DOHH2 (cell line): ENCODE results near the gene SAMSN1.

ENCODE experiments used
- H3F3A ChIP-seq: fragments of 200-600 bp; sonication (generic), shearing (Covaris generic); 2 replicates; pipeline ENCODE4 v1.6.0; 2016; ENCODE audit warnings: antibody characterized with exemption, mild to moderate bottlenecking; ENCODE audit not compliant: control insufficient read depth, insufficient read depth
- H3K27ac ChIP-seq: fragments of 200-600 bp; sonication (generic); 2 replicates; pipeline ENCODE4 v1.5.1; 2014; ENCODE audit warnings: low read depth, mild to moderate bottlenecking, low read length, moderate library complexity
- H3K27me3 ChIP-seq: fragments of 200-600 bp; sonication (generic); 2 replicates; pipeline ENCODE4 v1.6.1; 2014; ENCODE audit warnings: mild to moderate bottlenecking, low read length, mixed read lengths; ENCODE audit not compliant: control insufficient read depth
- H3K36me3 ChIP-seq: fragments of 200-600 bp; sonication (generic); 2 replicates; pipeline ENCODE4 v1.6.1; 2014; ENCODE audit warnings: mild to moderate bottlenecking, low read length, moderate library complexity, mixed read lengths; ENCODE audit not compliant: control insufficient read depth
- H3K4me1 ChIP-seq: fragments of 200-600 bp; sonication (generic); 2 replicates; pipeline ENCODE4 v1.6.1; 2014; ENCODE audit warnings: mild to moderate bottlenecking, low read length, mixed read lengths; ENCODE audit not compliant: control insufficient read depth
- H3K4me2 ChIP-seq: fragments of 200-600 bp; sonication (generic); 2 replicates; pipeline ENCODE4 v1.6.0; 2014; ENCODE audit warnings: mild to moderate bottlenecking, low read length, moderate library complexity
- H3K4me3 ChIP-seq: fragments of 200-600 bp; sonication (generic); 2 replicates; pipeline ENCODE4 v1.5.1; 2014; ENCODE audit warnings: mild to moderate bottlenecking, low read length, mixed read lengths
- H3K79me2 ChIP-seq: fragments of 200-600 bp; sonication (generic); 2 replicates; pipeline ENCODE4 v1.6.1; 2014; ENCODE audit warnings: mild to moderate bottlenecking, low read length, mixed read lengths; ENCODE audit not compliant: control insufficient read depth
- H3K9me2 ChIP-seq: fragments of 200-600 bp; sonication (generic); replicated peaks from 2 replicates; pipeline ENCODE4 v1.6.1; 2014; ENCODE audit warnings: mild to moderate bottlenecking, low read length, mixed read lengths; ENCODE audit not compliant: control insufficient read depth
- H3K9me3 ChIP-seq: fragments of 200-600 bp; sonication (generic); 2 replicates; pipeline ENCODE4 v1.6.1; 2014; ENCODE audit warnings: antibody characterized with exemption, low read length, mixed read lengths; ENCODE audit not compliant: control insufficient read depth, insufficient read depth
- H4K20me1 ChIP-seq: fragments of 200-600 bp; sonication (generic); 2 replicates; pipeline ENCODE4 v1.6.0; 2014; ENCODE audit warnings: low read depth, mild to moderate bottlenecking, antibody characterized with exemption, low read length, moderate library complexity; ENCODE audit not compliant: control insufficient read depth, insufficient read depth
- CTCF ChIP-seq: fragments of 200-600 bp; sonication (generic); IDR thresholded peaks from one replicate; pipeline ENCODE4 v1.5.1; 2014; ENCODE audit warnings: antibody characterized with exemption, mild to moderate bottlenecking, low read depth, low read length; ENCODE audit not compliant: poor library complexity, severe bottlenecking
- EZH2phosphoT487 ChIP-seq: fragments of 200-600 bp; sonication (generic); IDR thresholded peaks from 2 replicates; pipeline ENCODE4 v1.6.1; 2017; ENCODE audit warnings: borderline replicate concordance, mild to moderate bottlenecking, antibody characterized with exemption, low read length, moderate library complexity, mixed read lengths

SAMSN1 gene

GRCh38 chr21:14480411-14481031 lies 65.6 kb downstream of the SAMSN1 start:
- no peak for TF ChIP-seq EZH2phosphoT487
- no peak for TF ChIP-seq CTCF
- H3K4me3 ChIP-seq: no peak overlapping the region
- H3K36me3 ChIP-seq: no peaks in the 10 kb centered on the region
- H3K27ac ChIP-seq: no peak overlapping the region
- H3F3A ChIP-seq: no peaks in the 10 kb centered on the region
- H3K4me2 ChIP-seq: no peak overlapping the region
- H3K27me3 ChIP-seq: no peaks in the 10 kb centered on the region
- H3K79me2 ChIP-seq: no peaks in the 10 kb centered on the region
- no peaks in the 10 kb centered on the region for H4K20me1 ChIP-seq
- H3K9me2 ChIP-seq: no peaks in the 10 kb centered on the region
- H3K4me1 ChIP-seq: peaks cover 32% of the 10 kb centered on the region
- H3K9me3 ChIP-seq: no peaks in the 10 kb centered on the region

- no peaks in the 10 kb centered on the region for H3K9me2 ChIP-seq
- peaks cover 32% of the 10 kb centered on the region for H3K4me1 ChIP-seq
- H3K4me2 ChIP-seq: no peak overlapping the region
- H4K20me1 ChIP-seq: no peaks in the 10 kb centered on the region
- no peak overlapping the region for H3K4me3 ChIP-seq
- H3K27ac ChIP-seq: no peak overlapping the region
- no peaks in the 10 kb centered on the region for H3F3A ChIP-seq
- H3K9me3 ChIP-seq: no peaks in the 10 kb centered on the region
- no peak for TF ChIP-seq CTCF
- TF ChIP-seq EZH2phosphoT487: no peak
- no peaks in the 10 kb centered on the region for H3K79me2 ChIP-seq
- H3K36me3 ChIP-seq: no peaks in the 10 kb centered on the region
- H3K27me3 ChIP-seq: no peaks in the 10 kb centered on the region
Measured at GRCh38 chr21:14479241-14479786, 66.8 kb downstream of the SAMSN1 start.

- Histone ChIP-seq H3K9me2 (no peaks in the 10 kb centered on the region), H3F3A (no peaks in the 10 kb centered on the region), H3K4me3 (no peak overlapping the region), H3K79me2 (no peaks in the 10 kb centered on the region), H3K36me3 (no peaks in the 10 kb centered on the region), H4K20me1 (no peaks in the 10 kb centered on the region), H3K27me3 (no peaks in the 10 kb centered on the region), H3K4me2 (no peak overlapping the region), H3K9me3 (no peaks in the 10 kb centered on the region), H3K27ac (no peak overlapping the region), H3K4me1 (peaks cover 29% of the 10 kb centered on the region)
- TF ChIP-seq EZH2phosphoT487: no peak
- no peak for TF ChIP-seq CTCF
Measured at GRCh38 chr21:14477841-14478240, 68.3 kb downstream of the SAMSN1 start.
